ENCODE data around the gene C1orf87.
A peak's percentile ranks its signal among the peaks of the same experiment; 100 is the strongest.

Gene C1orf87

GRCh38 chr1:60073605-60074278 lies at the start of gene C1orf87:
Gene C1orf87, minus strand, starts transcription at chr1:60073770. Its CDS starts 1,127 bp downstream, at chr1:60072643.
- DNase-seq: no peak

GRCh38 chr1:60118085-60118484 lies 44.5 kb upstream of the C1orf87 start:
- DNase-seq: no peak

GRCh38 chr1:60114745-60115318 lies 41.3 kb upstream of the C1orf87 start:
- no peak for DNase-seq

- DNase-seq: no peak
Observed at GRCh38 chr1:60113596-60113995, 40.0 kb upstream of the C1orf87 start.

- DNase-seq: no peak
Observed at GRCh38 chr1:60113028-60113427, 39.5 kb upstream of the C1orf87 start.

GRCh38 chr1:60111716-60112115 lies 38.1 kb upstream of the C1orf87 start:
- no peak for DNase-seq

- DNase-seq: no peak
Observed at GRCh38 chr1:60111118-60111517, 37.5 kb upstream of the C1orf87 start.

GRCh38 chr1:60108196-60108595 lies 34.6 kb upstream of the C1orf87 start:
- DNase-seq: no peak

GRCh38 chr1:60103186-60103585 lies 29.6 kb upstream of the C1orf87 start:
- no peak for DNase-seq

- DNase-seq: no peak
Observed at GRCh38 chr1:60102267-60103061, 28.9 kb upstream of the C1orf87 start.

GRCh38 chr1:60101516-60101915 lies 27.9 kb upstream of the C1orf87 start:
- no peak for DNase-seq

- DNase-seq: no peak
Observed at GRCh38 chr1:60091195-60091715, 17.7 kb upstream of the C1orf87 start.

- no peak for DNase-seq
Observed at GRCh38 chr1:60090655-60091054, 17.1 kb upstream of the C1orf87 start.

GRCh38 chr1:60088620-60089155 lies 15.1 kb upstream of the C1orf87 start:
- no peak for DNase-seq

- no peak for DNase-seq
Observed at GRCh38 chr1:60087681-60088080, 14.1 kb upstream of the C1orf87 start.

- no peak for DNase-seq
Observed at GRCh38 chr1:60078182-60078581, 4.6 kb upstream of the C1orf87 start.

GRCh38 chr1:60071296-60071695 lies 2.3 kb downstream of the C1orf87 start:
- DNase-seq: no peak

GRCh38 chr1:60069691-60070090 lies 3.9 kb downstream of the C1orf87 start:
- no peak for DNase-seq

GRCh38 chr1:60068393-60069045 lies 5.1 kb downstream of the C1orf87 start:
- peak; percentile 13 for DNase-seq

- DNase-seq: no peak
Observed at GRCh38 chr1:60066001-60066400, 7.6 kb downstream of the C1orf87 start.

GRCh38 chr1:60065199-60065598 lies 8.4 kb downstream of the C1orf87 start:
- DNase-seq: no peak

GRCh38 chr1:60063561-60063960 lies 10.0 kb downstream of the C1orf87 start:
- DNase-seq: no peak

GRCh38 chr1:60059468-60059867 lies 14.1 kb downstream of the C1orf87 start:
- peak; percentile 81 for DNase-seq

Measured in NCI-H2081 treated with DMSO at 0.1 percent for 48 hours (cell line).